SK-N-MC (cell line): ENCODE measurements around the gene DGKH.

Source experiments
- DNase-seq: peaks from one replicate; pipeline ENCODE4 v3.0.0-alpha.2; 2011; ENCODE audit warnings: low read depth, low spot score
- H3K27ac ChIP-seq: fragments of 200-600 bp; sonication (generic); 2 replicates; pipeline ENCODE4 v1.5.1; 2016; ENCODE audit warnings: mixed run types
- H3K36me3 ChIP-seq: fragments of 200-600 bp; sonication (generic); 2 replicates; pipeline ENCODE4 v1.6.1; 2017; ENCODE audit warnings: antibody characterized with exemption, low read length, mixed read lengths; ENCODE audit not compliant: insufficient read depth
- H3K4me3 ChIP-seq: fragments of 200-600 bp; sonication (generic); 2 replicates; pipeline ENCODE4 v1.5.1; 2016
- H3K9ac ChIP-seq: fragments of 200-600 bp; sonication (generic); 2 replicates; pipeline ENCODE4 v1.8.0; 2017; ENCODE audit warnings: mixed run types, mixed read lengths; ENCODE audit not compliant: insufficient read length
- H3K9me3 ChIP-seq: fragments of 200-600 bp; sonication (generic); 2 replicates; pipeline ENCODE4 v1.6.1; 2017; ENCODE audit warnings: low read depth, mild to moderate bottlenecking, antibody characterized with exemption, low read length, moderate library complexity, mixed read lengths
- EZH2 ChIP-seq: fragments of 200-600 bp; sonication (generic); IDR thresholded peaks from one replicate; pipeline ENCODE4 v1.6.1; 2017; ENCODE audit warnings: antibody characterized with exemption
- FOXP2 ChIP-seq: optimal IDR thresholded peaks from 2 replicates; pipeline ENCODE3; 2011; ENCODE audit warnings: mild to moderate bottlenecking, moderate library complexity; ENCODE audit not compliant: insufficient read depth; ENCODE audit errors: extremely low read length, control extremely low read depth
- POLR2AphosphoS5 ChIP-seq: IDR thresholded peaks from 2 replicates; pipeline ENCODE4 v1.6.1; 2012; ENCODE audit warnings: mild to moderate bottlenecking, low read depth, low read length, borderline replicate concordance

Gene DGKH

DNA sequence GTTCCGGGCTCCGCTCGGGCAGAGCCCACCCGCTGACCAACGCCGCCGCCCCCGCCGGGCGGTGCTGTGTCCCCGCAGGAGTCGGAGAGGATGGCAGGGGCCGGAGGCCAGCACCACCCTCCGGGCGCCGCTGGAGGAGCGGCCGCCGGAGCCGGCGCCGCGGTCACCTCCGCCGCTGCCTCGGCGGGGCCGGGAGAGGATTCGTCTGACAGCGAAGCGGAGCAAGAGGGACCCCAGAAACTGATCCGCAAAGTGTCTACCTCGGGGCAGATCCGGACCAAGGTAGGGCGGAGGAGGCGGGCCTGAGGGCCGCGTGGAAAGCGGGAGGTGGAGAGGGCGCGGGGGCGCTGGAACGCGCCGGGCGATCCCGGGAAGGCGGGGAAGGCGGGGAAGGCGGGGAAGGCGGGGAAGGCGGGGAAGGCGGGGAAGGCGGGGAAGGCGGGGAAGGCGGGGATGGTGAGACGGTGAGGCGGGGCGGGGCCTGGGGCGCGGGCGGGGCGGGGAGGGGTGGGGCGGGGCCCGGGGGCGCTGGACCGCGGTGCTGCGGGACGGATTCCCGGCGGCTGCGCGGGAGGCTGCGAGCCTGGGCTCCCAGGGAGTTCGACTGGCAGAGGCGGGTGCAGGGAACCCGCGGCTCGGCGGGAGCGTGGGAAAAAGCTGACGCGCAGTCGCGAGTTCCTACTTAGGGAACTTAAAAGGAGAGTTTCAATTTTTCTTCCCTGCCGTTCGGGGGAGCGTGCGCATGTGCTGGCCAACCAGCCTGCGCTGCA, 421 bp downstream of the DGKH start:
- H3K9me3 ChIP-seq: no peaks in the 10 kb centered on the region
- no peak overlapping the region for H3K27ac ChIP-seq
- TF ChIP-seq POLR2AphosphoS5 (peak; percentile 73; the same call in 1 of the 2 replicates), FOXP2 (no peak)

GRCh38 chr13:42049454-42049813, 986 bp downstream of the DGKH start:
- H3K9me3 ChIP-seq: no peaks in the 10 kb centered on the region
- no peaks in the 10 kb centered on the region for H3K36me3 ChIP-seq
- H3K27ac ChIP-seq: no peak overlapping the region
- H3K9ac ChIP-seq: peak overlapping the region; percentile 68
- TF ChIP-seq POLR2AphosphoS5 (no peak), EZH2 (no peak), FOXP2 (no peak)
- peak overlapping the region; percentile 87 for H3K4me3 ChIP-seq
- no peak for DNase-seq

More for the DNA sequence above, 421 bp downstream of the DGKH start:
- peak overlapping the region; percentile 78 for H3K9ac ChIP-seq
- H3K4me3 ChIP-seq: peak overlapping the region; percentile 89
- no peak for DNase-seq
- no peaks in the 10 kb centered on the region for H3K36me3 ChIP-seq

DNA sequence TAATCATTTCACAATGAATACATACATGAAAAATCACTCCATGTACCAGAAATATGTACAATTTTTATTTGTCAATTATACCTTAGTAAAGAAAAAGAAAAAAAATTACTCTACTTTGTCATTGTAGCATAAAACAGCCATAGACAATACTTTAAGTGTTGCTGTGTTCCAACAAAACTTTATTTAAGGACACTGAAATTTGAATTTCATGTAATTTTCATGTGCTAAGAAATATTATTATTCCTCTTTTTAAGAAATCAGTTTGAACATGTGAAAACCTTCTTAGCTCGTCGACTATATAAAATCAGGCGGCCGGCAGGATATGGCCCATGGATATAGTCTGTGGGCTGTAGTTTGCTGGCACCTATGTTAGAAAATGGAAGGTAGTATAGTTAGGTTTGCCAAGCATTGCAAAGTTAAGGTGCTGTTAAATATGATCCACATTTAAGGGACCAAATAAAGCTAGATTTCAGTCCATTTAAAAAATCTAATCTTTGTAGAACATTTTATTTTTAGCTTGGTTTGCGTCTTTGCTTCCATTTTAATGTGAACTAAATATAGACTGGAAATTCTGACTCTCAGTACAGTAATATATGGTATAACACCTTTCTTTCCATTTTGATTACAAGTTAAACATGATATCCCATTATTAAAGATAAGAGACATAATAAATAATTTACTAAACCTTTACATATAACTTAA, 6.5 kb downstream of the DGKH start:
- H3K4me3 ChIP-seq: no peak overlapping the region

DNA sequence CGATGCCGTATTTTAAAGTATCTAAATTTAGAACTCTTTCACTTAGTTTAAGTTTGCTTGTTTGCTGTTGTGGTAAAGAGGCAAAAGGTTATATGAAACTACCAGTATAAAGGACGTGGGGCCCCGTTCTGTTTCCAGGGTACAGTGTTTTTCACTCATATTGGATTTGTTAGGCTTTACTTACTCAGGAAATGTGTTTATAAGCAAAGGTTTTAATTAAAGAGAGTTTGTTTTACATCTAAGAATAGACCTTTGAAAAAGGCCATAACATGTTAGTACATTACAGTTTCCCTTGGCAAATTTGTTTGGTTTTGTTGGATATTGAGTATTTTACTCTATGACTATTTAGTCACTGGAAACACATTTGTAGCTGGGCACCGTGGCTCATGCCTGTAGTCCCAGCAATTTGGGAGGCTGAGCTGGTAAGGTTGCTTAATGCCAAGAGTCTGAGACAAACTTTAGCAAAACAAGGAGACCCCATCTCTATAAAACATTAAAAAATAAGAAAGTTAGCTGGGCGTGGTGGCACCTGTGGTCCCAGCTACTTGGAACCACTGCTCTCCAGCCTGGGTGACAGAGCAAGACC, 7.1 kb downstream of the DGKH start:
- TF ChIP-seq FOXP2: no peak
- H3K9me3 ChIP-seq: no peaks in the 10 kb centered on the region
- H3K36me3 ChIP-seq: no peaks in the 10 kb centered on the region
- no peak for DNase-seq
- no peak overlapping the region for H3K9ac ChIP-seq
- no peak overlapping the region for H3K4me3 ChIP-seq
- no peak overlapping the region for H3K27ac ChIP-seq

More for the DNA sequence above, 6.5 kb downstream of the DGKH start:
- no peak for TF ChIP-seq POLR2AphosphoS5
- TF ChIP-seq EZH2: no peak
- TF ChIP-seq FOXP2: no peak
- no peak for DNase-seq
- Histone ChIP-seq H3K36me3 (no peaks in the 10 kb centered on the region), H3K27ac (no peak overlapping the region), H3K9me3 (no peaks in the 10 kb centered on the region), H3K9ac (no peak overlapping the region)

DNA sequence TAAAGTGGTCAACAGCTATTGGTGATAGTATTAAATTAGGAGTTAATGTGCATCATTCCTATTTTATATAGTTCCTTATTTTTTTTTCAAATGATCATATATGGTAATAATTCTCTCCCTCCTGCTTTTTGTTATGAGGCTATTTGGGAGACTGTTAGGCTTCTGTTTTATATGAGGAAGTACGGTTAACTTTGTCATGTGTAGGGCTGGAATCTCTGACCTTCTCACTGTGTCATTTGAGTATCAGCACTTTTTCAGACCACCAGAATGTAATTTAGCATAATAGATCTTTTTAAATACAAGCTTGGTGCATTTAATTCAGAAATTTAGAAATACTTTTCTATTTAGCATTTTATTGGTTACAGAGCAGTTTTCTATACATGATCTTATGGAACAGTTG, 7.7 kb downstream of the DGKH start:
- H3K4me3 ChIP-seq: no peak overlapping the region
- TF ChIP-seq EZH2: no peak
- TF ChIP-seq FOXP2: no peak
- no peak for TF ChIP-seq POLR2AphosphoS5
- H3K9ac ChIP-seq: no peak overlapping the region
- no peaks in the 10 kb centered on the region for H3K36me3 ChIP-seq
- no peaks in the 10 kb centered on the region for H3K9me3 ChIP-seq
- DNase-seq: no peak
- H3K27ac ChIP-seq: no peak overlapping the region

DNA sequence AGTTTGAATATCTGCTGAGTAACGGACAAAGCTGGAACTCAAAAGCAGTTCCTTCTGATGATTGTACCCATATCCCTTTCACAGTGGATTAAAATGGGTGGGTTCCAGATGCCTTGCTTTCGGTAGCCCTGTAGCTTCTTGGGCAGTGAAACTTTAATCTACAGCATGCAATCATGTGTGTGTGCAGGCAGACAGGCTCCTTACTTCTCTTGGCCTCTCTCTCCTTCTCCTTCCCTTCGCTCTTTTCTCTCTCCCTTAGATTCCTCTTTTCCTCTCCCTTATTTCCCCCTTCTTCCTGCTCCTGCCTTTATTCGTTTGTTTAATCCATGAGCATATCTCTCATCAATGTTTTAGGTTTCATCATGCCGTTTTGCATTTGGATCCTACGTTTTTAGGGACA, 8.1 kb downstream of the DGKH start:
- TF ChIP-seq POLR2AphosphoS5 (no peak), FOXP2 (no peak), EZH2 (no peak)
- Histone ChIP-seq H3K27ac (no peak overlapping the region), H3K4me3 (no peak overlapping the region), H3K9ac (no peak overlapping the region), H3K9me3 (no peaks in the 10 kb centered on the region), H3K36me3 (no peaks in the 10 kb centered on the region)
- no peak for DNase-seq

DNA sequence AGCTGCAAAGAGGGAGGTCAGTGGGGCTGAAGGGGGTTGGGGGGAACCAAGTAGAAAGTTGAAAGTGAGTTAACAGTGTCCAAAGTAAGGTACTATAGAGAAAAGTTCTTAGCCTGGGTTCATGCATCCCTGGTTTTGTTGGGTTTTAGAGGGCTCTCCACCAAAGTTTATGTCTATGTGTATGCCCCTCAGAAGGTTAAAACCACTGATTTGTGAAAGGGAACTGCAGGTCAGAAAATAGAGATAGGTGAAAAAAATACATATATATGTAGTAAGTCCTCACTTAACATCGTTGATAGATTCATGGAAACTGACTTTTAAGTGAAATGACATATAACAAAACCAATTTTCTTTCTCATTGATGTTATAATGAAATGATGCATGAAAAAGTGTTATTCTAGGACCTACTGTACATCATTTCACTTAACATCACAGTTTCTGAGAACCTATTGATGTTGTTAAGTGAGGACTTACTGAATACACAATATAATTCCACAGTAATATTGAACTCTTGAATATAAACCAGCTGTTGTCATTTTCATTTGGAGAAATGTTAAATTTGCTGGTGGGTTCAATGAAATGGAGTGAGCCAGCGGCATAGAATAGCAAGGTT, 9.6 kb downstream of the DGKH start:
- H3K27ac ChIP-seq: no peak overlapping the region
- no peak overlapping the region for H3K4me3 ChIP-seq
- H3K9me3 ChIP-seq: no peaks in the 10 kb centered on the region
- no peak overlapping the region for H3K9ac ChIP-seq
- no peak for TF ChIP-seq FOXP2
- no peak for TF ChIP-seq EZH2
- TF ChIP-seq POLR2AphosphoS5: no peak
- no peaks in the 10 kb centered on the region for H3K36me3 ChIP-seq
- no peak for DNase-seq

- H3K36me3 ChIP-seq: no peaks in the 10 kb centered on the region
- no peaks in the 10 kb centered on the region for H3K9me3 ChIP-seq
- H3K27ac ChIP-seq: no peak overlapping the region
- H3K9ac ChIP-seq: no peak overlapping the region
- no peak overlapping the region for H3K4me3 ChIP-seq
- TF ChIP-seq FOXP2 (no peak), EZH2 (no peak), POLR2AphosphoS5 (no peak)
- no peak for DNase-seq
Measured at GRCh38 chr13:42061943-42062342, 13.5 kb downstream of the DGKH start.
